ENCODE measurements around the gene HDLBP.

- TF ChIP-seq CTCF (IDR thresholded peaks at IDR 0.05; ENCODE audit: poor library complexity), result no peak
- no peak for TF ChIP-seq EZH2phosphoT487 (IDR thresholded peaks at IDR 0.05; ENCODE audit: low read depth, severe bottlenecking, unreplicated experiment)
- no peak for TF ChIP-seq EZH2 (IDR thresholded peaks at IDR 0.05; ENCODE audit: borderline replicate concordance)
These were observed 108.3 kb downstream of the HDLBP start for GRCh38 chr2:241207151-241207550.
